Measurements from ENCODE around the gene RAB11FIP5.

The RAB11FIP5 gene

GRCh38 chr2:73087311-73087710 lies 25.4 kb downstream of the RAB11FIP5 start:
- DNase-seq = no peak

- DNase-seq = peak; percentile 78
Measured at GRCh38 chr2:73085691-73086090, 27.1 kb downstream of the RAB11FIP5 start.

GRCh38 chr2:73084971-73085370 lies 27.8 kb downstream of the RAB11FIP5 start:
- DNase-seq = no peak

- DNase-seq = no peak
Measured at GRCh38 chr2:73083886-73084800, 28.6 kb downstream of the RAB11FIP5 start.

GRCh38 chr2:73082523-73083410 lies 30.0 kb downstream of the RAB11FIP5 start:
- no peak for DNase-seq

- no peak for DNase-seq
Measured at GRCh38 chr2:73081181-73081671, 31.5 kb downstream of the RAB11FIP5 start.

- no peak for DNase-seq
Measured at GRCh38 chr2:73080321-73081131, 32.2 kb downstream of the RAB11FIP5 start.

GRCh38 chr2:73079636-73080035 lies 33.1 kb downstream of the RAB11FIP5 start:
- DNase-seq = no peak

GRCh38 chr2:73078457-73079411 lies 34.0 kb downstream of the RAB11FIP5 start:
- DNase-seq = no peak

GRCh38 chr2:73077424-73077795 lies 35.3 kb downstream of the RAB11FIP5 start:
- DNase-seq = no peak

- no peak for DNase-seq
Measured at GRCh38 chr2:73076701-73077423, 35.9 kb downstream of the RAB11FIP5 start.

- peak; percentile 50 for DNase-seq
Measured at GRCh38 chr2:73075477-73076373, 37.0 kb downstream of the RAB11FIP5 start.

- no peak for DNase-seq
Measured at GRCh38 chr2:73074110-73075069, 38.4 kb downstream of the RAB11FIP5 start.

GRCh38 chr2:73072416-73072815 lies 40.3 kb downstream of the RAB11FIP5 start:
- DNase-seq = no peak

GRCh38 chr2:73072129-73072395 lies 40.7 kb downstream of the RAB11FIP5 start:
- DNase-seq = peak; percentile 45

GRCh38 chr2:73071360-73072128 lies 41.2 kb downstream of the RAB11FIP5 start, which contains the start of gene SFXN5:
Gene SFXN5 (minus strand): TSS chr2:73071712. CDS start chr2:73071705, 7 bp downstream.
- peak; percentile 99 for DNase-seq

GRCh38 chr2:73070643-73071359 lies 41.9 kb downstream of the RAB11FIP5 start:
- DNase-seq = no peak

Measured in right hindlimb (tissue), 1 donor.